ENCODE measurements around the gene RING1.
"Not testable (repeated sequence)": the region's sequence is repeated elsewhere in the genome, so short reads cannot be mapped to it uniquely, and the experiment has no call there.

RING1 gene

GRCh38 chr6:33207552-33208090 lies 679 bp upstream of the RING1 start:
- peak in 1 of 2 donors; percentile 16 for DNase-seq

GRCh38 chr6:33209856-33210255 lies 1.6 kb downstream of the RING1 start:
- DNase-seq: no peak

- DNase-seq: no peak
Observed at GRCh38 chr6:33211136-33211535, 2.8 kb downstream of the RING1 start.

- DNase-seq: no peak
Observed at GRCh38 chr6:33211666-33212422, 3.5 kb downstream of the RING1 start.

- no peak for DNase-seq
Observed at GRCh38 chr6:33212857-33213165, 4.5 kb downstream of the RING1 start.

- DNase-seq: peak; percentile 19 to 27
Observed at GRCh38 chr6:33213166-33213988, 5.1 kb downstream of the RING1 start.

- DNase-seq: no peak
Observed at GRCh38 chr6:33213989-33214335, 5.7 kb downstream of the RING1 start.

GRCh38 chr6:33215271-33216116 lies 7.2 kb downstream of the RING1 start:
- no peak for DNase-seq

- DNase-seq: no peak
Observed at GRCh38 chr6:33216117-33216649, 7.9 kb downstream of the RING1 start.

GRCh38 chr6:33217246-33217645 lies 8.9 kb downstream of the RING1 start:
- DNase-seq: no peak

- DNase-seq: no peak
Observed at GRCh38 chr6:33217681-33218080, 9.4 kb downstream of the RING1 start.

- DNase-seq: not testable (repeated sequence)
Observed at GRCh38 chr6:33226503-33227120, 18.3 kb downstream of the RING1 start.

GRCh38 chr6:33235221-33235634 lies 26.9 kb downstream of the RING1 start:
- DNase-seq: no peak

- no peak for DNase-seq
Observed at GRCh38 chr6:33236328-33236727, 28.0 kb downstream of the RING1 start.

GRCh38 chr6:33236852-33237251 lies 28.6 kb downstream of the RING1 start:
- DNase-seq: no peak

GRCh38 chr6:33237741-33238140 lies 29.4 kb downstream of the RING1 start:
- no peak for DNase-seq

- DNase-seq: peak in 1 of 2 donors; percentile 29
Observed at GRCh38 chr6:33241968-33242367, 33.7 kb downstream of the RING1 start.

- DNase-seq: peak; percentile 38 to 66
Observed at GRCh38 chr6:33243476-33243875, 35.2 kb downstream of the RING1 start.

- DNase-seq: peak; percentile 56 to 98
Observed at GRCh38 chr6:33247977-33248642, 39.8 kb downstream of the RING1 start.

- peak in 1 of 2 donors; percentile 8 for DNase-seq
Observed at GRCh38 chr6:33248643-33248931, 40.3 kb downstream of the RING1 start.

- peak; percentile 97 to 99 for DNase-seq
Observed at GRCh38 chr6:33248932-33249731, 40.8 kb downstream of the RING1 start.
